Prostate gland (tissue), 2 donors: Measurements from ENCODE around the gene STAG1. TPM values are rescaled to one million over a fixed set of nuclear protein-coding genes. Genes with fewer than 3 reads are reported as not detected.

Source experiments
- DNase-seq: peaks from one replicate; pipeline ENCODE4 v3.0.0-alpha.2; 2019; ENCODE audit warnings: low spot score
- H3K27ac ChIP-seq, 2 donors: fragments of 200-600 bp; sonication (generic); 2 replicates each; pipeline ENCODE4 v1.5.1; 2017 to 2019
- H3K27me3 ChIP-seq: fragments of 200-600 bp; sonication (generic); replicated peaks from 2 replicates; pipeline ENCODE4 v1.5.1; 2019; ENCODE audit not compliant: insufficient read depth
- H3K36me3 ChIP-seq, 2 donors: fragments of 200-600 bp; sonication (generic); 1 replicate in 1 of 2; 2 replicates in 1 of 2; pipeline versions ENCODE4 v1.5.1 to v1.8.1; 2017 to 2019
- H3K4me1 ChIP-seq: fragments of 200-600 bp; sonication (generic); replicated peaks from 2 replicates; pipeline ENCODE4 v1.5.1; 2019
- H3K4me3 ChIP-seq, 2 donors: fragments of 200-600 bp; sonication (generic); 2 replicates each; pipeline ENCODE4 v1.5.1; 2017 to 2019
- H3K9me3 ChIP-seq: fragments of 200-600 bp; sonication (generic); 2 replicates; pipeline ENCODE4 v1.5.1; 2017
- POLR2A ChIP-seq: fragments of 450-650 bp; IDR thresholded peaks from one replicate; pipeline ENCODE4 v1.6.1; 2016; ENCODE audit warnings: antibody characterized with exemption, mild to moderate bottlenecking
- POLR2AphosphoS5 ChIP-seq: sonication (generic); formaldehyde crosslinking; IDR thresholded peaks from one replicate; pipeline ENCODE4 v1.6.1; 2017; ENCODE audit warnings: antibody characterized with exemption
- WGBS: methylation state at CpG from one replicate; pipeline ENCODE4 v1.1.5; 2018; 5-methylcytosine and 5-hydroxymethylcytosine counted together
- intact Hi-C: fragments of 100-400 bp; cut with DNase I; formaldehyde crosslinking; loops from one replicate; pipeline ENCODE4 v1.14.2; 2022
- total RNA-seq, 2 donors: library from RNA; depleted of rRNA; stranded (reverse); fragments of >200 nt; gene quantifications; one replicate each; pipeline ENCODE4 v1.1.0, GENCODE V29; 2016
- TF ChIP-seq, protein P1 (sequence below), 4 experiments: fragments of 200-600 bp in 2 of 4; fragments of 450-650 bp in 2 of 4; sonication (generic) in 2 of 4; IDR thresholded peaks; 1 replicate in 3 of 4; 2 replicates in 1 of 4; pipeline ENCODE4 v1.5.1; 2016 to 2019; ENCODE audit warnings: antibody characterized with exemption in 4 of 4, mild to moderate bottlenecking in 2 of 4, moderate library complexity in 2 of 4

The STAG1 gene
- total RNA-seq, 2 donors from 2014 or later = 21.9 to 34.1 TPM

DNA sequence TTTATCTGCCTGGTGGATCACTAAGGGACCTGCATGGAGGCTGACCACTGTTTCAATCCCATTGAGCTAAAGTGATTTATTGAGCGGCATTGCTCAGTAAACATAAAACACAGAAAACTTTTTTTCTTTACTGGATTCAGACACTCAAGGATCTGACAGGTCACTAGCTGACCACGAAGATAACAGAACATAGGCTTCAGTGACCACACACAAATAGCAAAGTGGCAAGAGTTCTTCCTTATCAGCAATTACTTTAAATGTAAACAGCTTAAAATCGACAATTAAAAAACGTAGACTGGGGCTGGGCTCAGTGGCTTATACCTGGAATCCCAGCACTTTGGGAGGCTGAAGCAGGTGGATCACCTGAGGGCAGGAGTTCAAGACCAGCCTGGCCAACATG lies 48.7 kb downstream of the STAG1 start:
- 79% methylated on average over 4 of the region's 4 CpGs for WGBS
- Histone ChIP-seq H3K27ac (no peak overlapping the region), H3K36me3 (no peaks in the 10 kb centered on the region), H3K9me3 (no peaks in the 10 kb centered on the region), H3K4me3 (no peak overlapping the region), H3K27me3 (no peaks in the 10 kb centered on the region), H3K4me1 (no peaks in the 10 kb centered on the region)
- no peak for DNase-seq
- TF ChIP-seq POLR2A (no peak), POLR2AphosphoS5 (no peak)
- TF ChIP-seq, protein P1, sequence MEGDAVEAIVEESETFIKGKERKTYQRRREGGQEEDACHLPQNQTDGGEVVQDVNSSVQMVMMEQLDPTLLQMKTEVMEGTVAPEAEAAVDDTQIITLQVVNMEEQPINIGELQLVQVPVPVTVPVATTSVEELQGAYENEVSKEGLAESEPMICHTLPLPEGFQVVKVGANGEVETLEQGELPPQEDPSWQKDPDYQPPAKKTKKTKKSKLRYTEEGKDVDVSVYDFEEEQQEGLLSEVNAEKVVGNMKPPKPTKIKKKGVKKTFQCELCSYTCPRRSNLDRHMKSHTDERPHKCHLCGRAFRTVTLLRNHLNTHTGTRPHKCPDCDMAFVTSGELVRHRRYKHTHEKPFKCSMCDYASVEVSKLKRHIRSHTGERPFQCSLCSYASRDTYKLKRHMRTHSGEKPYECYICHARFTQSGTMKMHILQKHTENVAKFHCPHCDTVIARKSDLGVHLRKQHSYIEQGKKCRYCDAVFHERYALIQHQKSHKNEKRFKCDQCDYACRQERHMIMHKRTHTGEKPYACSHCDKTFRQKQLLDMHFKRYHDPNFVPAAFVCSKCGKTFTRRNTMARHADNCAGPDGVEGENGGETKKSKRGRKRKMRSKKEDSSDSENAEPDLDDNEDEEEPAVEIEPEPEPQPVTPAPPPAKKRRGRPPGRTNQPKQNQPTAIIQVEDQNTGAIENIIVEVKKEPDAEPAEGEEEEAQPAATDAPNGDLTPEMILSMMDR (IDR thresholded peaks at IDR 0.05) = no peak
- intact Hi-C loops = no loop called here

DNA sequence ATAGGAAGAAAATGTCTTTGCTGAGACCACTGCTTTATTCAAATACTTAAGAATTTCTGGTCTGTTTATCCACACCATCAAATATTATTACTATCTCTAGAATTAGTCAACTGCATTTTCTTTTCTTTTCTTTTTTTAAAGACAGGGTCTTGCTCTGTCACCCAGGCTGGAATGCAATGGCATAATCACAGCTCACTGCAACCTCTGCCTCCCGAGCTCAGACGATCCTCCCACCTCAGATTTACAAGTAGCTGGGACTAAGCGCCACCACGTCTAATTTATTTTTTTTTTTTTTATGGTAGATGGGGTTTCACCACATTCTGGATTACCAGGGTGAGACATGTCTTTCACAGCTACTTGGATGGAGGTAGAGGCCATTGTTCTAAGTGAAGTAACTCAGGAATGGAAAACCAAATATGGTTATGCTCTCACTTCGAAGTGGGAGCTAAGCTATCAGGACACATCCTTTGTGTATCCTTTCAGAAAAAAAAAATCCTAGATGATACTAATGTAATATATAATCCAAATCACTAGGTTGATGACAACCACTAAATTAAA lies 52.8 kb downstream of the STAG1 start:
- intact Hi-C loops = no loop called here
- no peaks in the 10 kb centered on the region for H3K4me1 ChIP-seq
- WGBS = 68% methylated on average over 5 of the region's 5 CpGs
- H3K4me3 ChIP-seq = no peak overlapping the region
- H3K27me3 ChIP-seq = no peaks in the 10 kb centered on the region
- no peak for DNase-seq
- no peaks in the 10 kb centered on the region for H3K36me3 ChIP-seq
- no peak overlapping the region for H3K27ac ChIP-seq
- H3K9me3 ChIP-seq = no peaks in the 10 kb centered on the region
- TF ChIP-seq POLR2AphosphoS5 = no peak
- TF ChIP-seq, protein P1 (IDR thresholded peaks at IDR 0.05) = no peak
- TF ChIP-seq POLR2A = no peak

GRCh38 chr3:136698361-136698760 lies 53.8 kb downstream of the STAG1 start:
- DNase-seq = no peak
- no peaks in the 10 kb centered on the region for H3K27me3 ChIP-seq
- H3K9me3 ChIP-seq = no peaks in the 10 kb centered on the region
- 82% methylated on average over 3 of the region's 3 CpGs for whole genome bisulfite sequencing
- no peaks in the 10 kb centered on the region for H3K36me3 ChIP-seq
- intact Hi-C loops = no loop called here
- no peak overlapping the region for H3K4me3 ChIP-seq
- no peaks in the 10 kb centered on the region for H3K4me1 ChIP-seq
- TF ChIP-seq POLR2A (no peak), POLR2AphosphoS5 (no peak)
- TF ChIP-seq, protein P1 (IDR thresholded peaks at IDR 0.05) = no peak
- H3K27ac ChIP-seq = no peak overlapping the region

DNA sequence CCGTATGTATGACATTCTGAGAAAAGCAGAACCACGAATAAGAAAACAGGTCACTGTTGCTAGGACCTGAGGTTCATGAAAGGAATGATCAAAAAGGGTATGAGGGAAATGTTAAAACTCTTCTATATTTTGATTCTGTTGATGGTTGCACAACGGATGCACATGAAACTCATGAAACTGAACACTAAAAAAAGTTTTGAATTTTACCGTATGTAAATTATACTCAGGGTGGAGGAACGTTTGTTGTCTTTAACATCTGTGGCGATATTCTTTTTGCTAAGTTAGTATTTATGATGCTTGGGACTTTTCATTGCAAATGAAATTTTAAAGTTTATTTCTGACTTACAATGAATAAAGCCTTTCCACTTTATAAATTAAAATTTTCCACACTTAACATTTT lies 55.4 kb downstream of the STAG1 start:
- Histone ChIP-seq H3K27me3 (no peaks in the 10 kb centered on the region), H3K36me3 (no peaks in the 10 kb centered on the region), H3K4me1 (no peaks in the 10 kb centered on the region), H3K9me3 (no peaks in the 10 kb centered on the region), H3K27ac (no peak overlapping the region), H3K4me3 (no peak overlapping the region)
- TF ChIP-seq POLR2A (no peak), POLR2AphosphoS5 (no peak)
- TF ChIP-seq, protein P1 (IDR thresholded peaks at IDR 0.05) = no peak
- intact Hi-C loops = no loop called here
- DNase-seq = no peak
- WGBS = 93% methylated on average over 6 of the region's 6 CpGs

- DNase-seq = no peak
- Histone ChIP-seq H3K4me3 (no peak overlapping the region), H3K36me3 (no peaks in the 10 kb centered on the region), H3K27ac (no peak overlapping the region), H3K27me3 (no peaks in the 10 kb centered on the region), H3K4me1 (no peaks in the 10 kb centered on the region), H3K9me3 (no peaks in the 10 kb centered on the region)
- WGBS = 95% methylated on average over 2 of the region's 2 CpGs
- intact Hi-C loops = no loop called here
- TF ChIP-seq, protein P1 (IDR thresholded peaks at IDR 0.05) = no peak
These were observed 57.9 kb downstream of the STAG1 start for GRCh38 chr3:136694321-136694720.
